Stimulated activated CD8-positive, alpha-beta memory T cell treated with anti-CD3 and anti-CD28 coated beads, Interleukin-12 subunit alpha, Interleukin-12 subunit beta, amount 100 ng/mL, for 24 hours (primary cell): ENCODE results near the gene EIF2S1.
"Not testable (repeated sequence)": the region's sequence is repeated elsewhere in the genome, so short reads cannot be mapped to it uniquely, and the experiment has no call there.

Experiments
- DNase-seq: peaks from one replicate; pipeline ENCODE4 v3.0.0-alpha.2; 2020; ENCODE audit errors: extremely low read depth

Gene EIF2S1

DNA sequence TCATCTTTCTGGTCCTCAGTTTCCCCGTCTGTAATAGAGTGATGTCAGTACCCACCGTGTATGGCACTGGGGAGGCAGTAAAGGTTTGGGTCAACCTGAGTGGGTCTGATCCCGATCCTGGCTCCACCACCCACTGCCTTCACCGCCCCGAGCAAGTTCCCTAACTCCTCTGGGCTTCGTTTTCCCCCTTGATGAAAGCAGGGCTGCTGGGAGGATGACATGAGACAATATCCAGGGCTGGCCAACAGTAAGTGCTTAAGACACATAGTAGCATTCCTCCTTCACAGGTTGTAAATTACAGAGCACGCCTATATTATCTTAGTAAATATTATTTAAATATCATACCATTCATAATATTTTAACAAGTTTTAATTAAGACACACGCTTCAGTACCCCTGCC, 51.2 kb downstream of the EIF2S1 start:
- no peak for DNase-seq

- DNase-seq, result no peak
Measured at GRCh38 chr14:67411820-67412421, 51.8 kb downstream of the EIF2S1 start, which contains the start of gene PLEK2. PLEK2 (minus strand) TSS chr14:67412165; CDS start chr14:67412059, 106 bp downstream.

DNA sequence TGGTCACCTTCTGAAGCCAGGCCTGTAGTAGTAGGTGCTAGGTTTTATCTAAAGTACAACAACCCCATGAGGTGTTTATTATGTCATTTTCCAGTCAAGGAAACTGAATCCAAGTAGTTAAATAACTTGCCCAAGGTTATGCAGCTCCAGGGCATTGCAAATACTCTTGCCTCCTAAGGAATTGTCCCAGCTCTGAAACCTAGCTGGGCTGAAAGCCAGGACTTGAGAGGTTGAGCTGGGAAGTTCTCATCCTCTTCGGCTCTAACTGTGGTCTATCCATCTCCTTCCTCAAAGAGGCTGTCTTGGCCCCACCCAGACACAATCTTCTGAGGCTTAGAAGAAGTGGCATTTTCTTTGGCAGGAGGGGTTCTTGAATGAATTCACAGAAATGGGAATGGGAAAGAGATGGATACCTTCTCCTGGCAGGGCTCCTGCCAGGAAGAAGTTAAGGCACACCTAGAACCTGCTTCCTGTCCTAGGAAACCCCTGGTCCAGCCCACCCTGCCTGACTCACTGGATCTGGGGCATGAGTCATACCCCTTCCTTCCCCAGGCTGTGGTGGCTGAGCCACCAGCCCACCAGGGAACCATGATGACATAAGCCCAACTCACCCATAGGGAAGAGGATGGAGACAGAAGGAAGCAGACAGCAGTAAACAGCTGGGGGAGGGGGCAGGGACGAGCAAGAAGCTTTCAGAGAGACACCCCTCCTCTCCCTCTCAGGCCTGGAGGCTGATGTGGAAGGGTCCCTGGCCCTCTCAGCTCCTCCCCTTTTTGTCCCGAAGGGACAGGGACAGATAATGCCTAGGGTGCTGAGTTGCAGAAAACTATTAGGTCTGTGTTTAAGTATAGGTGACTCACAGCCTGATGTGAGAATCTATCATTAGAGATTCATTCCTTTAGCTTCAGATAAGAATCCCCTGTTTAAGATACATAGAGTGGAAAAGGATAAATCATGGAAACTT, 54.0 kb downstream of the EIF2S1 start:
- peak; percentile 11 for DNase-seq

DNA sequence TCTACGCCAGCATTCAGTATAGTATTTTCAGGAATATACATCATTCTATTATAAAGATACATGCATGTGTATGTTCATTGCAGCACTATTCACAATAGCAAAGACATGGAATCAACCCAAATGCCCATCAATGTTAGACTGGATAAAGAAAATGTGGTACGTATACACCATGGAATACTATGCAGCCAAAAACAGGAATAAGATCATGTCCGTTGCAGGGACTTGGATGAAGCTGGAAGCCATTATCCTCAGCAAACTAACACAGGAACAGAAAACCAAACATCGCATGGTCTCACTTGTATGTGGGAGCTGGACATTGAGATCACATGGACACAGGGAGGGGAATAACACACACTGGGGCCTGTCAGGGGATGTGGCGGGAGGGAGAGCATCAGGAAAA, 55.5 kb downstream of the EIF2S1 start:
- not testable (repeated sequence) for DNase-seq

- no peak for DNase-seq
Measured at GRCh38 chr14:67416085-67416484, 56.0 kb downstream of the EIF2S1 start.

DNA sequence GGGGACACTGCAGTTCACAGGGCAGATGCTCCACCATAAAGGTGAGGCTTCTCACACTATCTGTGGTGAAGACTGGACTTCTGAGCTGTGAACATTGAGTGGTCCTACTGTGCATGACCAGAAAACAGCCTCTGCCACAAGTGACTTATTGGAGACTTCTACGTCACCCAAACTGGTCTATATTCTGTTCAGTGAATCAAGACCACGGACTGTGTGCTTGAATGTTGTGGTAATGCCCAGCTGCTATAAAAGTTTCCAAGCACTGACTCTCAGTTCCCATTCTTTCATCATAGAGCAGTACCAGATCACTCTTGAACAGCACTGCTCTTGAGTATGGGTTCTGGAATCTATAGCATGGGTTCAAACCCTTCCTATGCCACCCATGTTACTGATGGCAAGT, 56.7 kb downstream of the EIF2S1 start:
- no peak for DNase-seq

GRCh38 chr14:67417633-67418032, 57.5 kb downstream of the EIF2S1 start:
- DNase-seq, result no peak

- no peak for DNase-seq
Measured at GRCh38 chr14:67418401-67419191, 58.5 kb downstream of the EIF2S1 start.

- no peak for DNase-seq
Measured at GRCh38 chr14:67420102-67420739, 60.1 kb downstream of the EIF2S1 start.

GRCh38 chr14:67421356-67422224, 61.5 kb downstream of the EIF2S1 start:
- DNase-seq, result no peak

DNA sequence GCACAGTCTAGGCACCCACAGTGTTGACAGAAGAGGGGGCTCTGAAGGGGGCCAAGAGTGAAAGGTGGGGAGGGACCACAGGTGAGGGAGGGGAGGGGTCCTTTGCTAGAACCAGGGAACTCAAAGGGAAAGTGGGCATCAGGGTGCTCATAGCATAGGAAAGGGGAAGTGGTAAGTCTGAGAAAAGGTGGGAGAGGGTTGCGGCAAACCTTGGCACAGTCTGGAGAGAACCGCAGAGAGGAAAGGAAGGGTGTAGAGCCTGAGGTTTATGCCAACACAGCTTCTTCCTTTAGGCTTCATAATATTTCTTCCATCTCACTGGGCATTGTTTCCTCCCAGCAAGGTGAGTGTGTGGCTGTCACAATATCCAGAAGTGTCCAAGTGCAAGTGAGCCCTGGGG, 63.3 kb downstream of the EIF2S1 start:
- DNase-seq, result no peak

DNA sequence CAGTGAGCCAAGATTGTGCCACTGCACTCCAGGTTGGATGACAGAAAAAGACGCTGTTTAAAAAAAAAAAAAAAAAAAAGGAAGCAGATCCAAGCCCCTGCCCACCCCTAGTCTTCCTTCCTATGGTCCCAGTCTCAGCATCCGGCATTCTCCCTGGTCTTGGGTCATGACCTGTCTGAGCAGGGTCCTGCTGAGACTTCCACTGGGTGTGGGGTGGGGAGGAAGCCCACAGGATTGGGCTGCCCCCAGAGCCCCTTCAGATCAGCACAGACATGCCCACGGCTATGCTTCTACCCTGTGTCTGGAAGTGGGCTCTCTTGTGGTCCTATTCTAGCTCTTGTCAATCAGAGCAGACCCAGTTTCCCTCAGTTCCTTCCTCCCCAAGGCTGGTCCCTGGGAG, 64.4 kb downstream of the EIF2S1 start:
- DNase-seq, result no peak

GRCh38 chr14:67425608-67426007, 65.5 kb downstream of the EIF2S1 start:
- no peak for DNase-seq

GRCh38 chr14:67426161-67426560, 66.0 kb downstream of the EIF2S1 start:
- no peak for DNase-seq

DNA sequence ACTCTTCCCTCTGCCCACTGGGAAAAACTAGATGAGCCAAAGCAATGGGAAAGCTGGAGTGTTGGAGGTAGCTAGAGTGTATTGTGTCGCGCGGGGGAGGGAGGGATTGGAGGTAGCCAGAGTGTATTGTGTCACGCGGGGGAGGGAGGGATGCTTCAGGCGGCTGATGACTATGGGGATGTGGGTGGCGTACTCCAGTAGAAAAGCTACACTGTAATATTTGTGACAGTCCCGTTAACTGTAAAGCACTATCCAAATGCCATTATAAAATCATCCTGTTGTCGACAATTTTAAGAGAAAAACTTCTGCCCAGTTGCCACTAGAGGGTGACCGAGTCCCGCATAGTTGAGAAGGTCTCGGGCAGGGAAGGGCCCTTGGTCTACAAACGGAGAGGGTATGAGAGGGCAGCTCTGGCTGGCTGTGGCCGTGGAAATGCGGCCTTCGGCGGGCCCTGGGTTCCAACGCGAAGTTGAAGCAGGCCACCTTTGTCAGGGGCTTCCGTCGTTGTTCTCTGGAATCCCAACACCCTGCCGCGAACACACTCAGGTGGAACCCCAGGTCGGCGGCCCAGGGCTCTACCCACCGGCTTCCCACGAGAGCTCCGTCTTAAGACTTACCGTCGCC, 67.0 kb downstream of the EIF2S1 start:
- peak; percentile 30 for DNase-seq

DNA sequence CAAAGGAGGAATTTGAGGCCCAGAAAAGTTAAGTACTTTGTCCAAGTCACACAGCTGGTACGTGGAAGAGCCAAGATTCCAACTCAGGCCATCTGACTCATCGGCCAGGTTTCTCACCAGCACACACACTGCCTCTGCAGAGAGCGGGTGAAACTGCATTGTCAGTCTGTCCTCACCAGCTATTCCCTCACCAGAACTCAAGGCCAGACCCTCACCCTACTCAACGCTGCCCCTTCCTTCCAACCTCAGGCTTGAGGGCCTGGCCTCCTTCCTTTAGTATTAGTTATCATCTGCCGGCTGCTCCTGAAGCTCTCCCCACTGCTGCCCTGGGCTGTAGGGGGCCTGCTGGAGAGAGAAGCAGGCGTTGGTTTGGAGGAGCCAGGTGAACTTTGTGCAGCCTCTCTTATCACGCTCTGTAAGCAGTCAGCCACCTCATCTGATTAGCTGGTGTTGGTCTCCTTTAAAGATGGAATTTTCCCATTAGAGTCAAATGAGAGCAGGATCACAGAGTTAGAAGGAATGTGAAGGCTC, 68.4 kb downstream of the EIF2S1 start:
- DNase-seq, result no peak

- no peak for DNase-seq
Measured at GRCh38 chr14:67429510-67430205, 69.5 kb downstream of the EIF2S1 start.

- DNase-seq, result no peak
Measured at GRCh38 chr14:67432050-67432564, 72.0 kb downstream of the EIF2S1 start.

DNA sequence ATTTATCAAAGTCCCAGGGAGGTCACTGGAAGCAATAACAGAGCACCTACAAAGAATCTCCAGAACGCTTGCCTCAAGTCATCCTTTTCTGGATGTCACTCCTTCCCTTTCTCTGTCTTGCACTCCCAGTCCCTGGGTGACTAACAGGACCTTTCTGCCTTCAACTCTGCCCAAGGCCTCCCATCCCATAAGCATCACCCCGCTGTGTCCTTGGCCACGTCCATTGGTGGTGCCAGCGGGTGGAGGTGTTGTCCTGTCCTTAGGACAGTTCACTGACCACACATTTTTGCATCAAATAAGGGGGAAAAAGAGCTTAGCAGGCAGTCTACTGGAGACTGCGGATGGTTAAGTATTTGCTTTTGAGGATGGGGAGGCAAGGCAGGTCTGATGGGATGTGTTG, 75.5 kb downstream of the EIF2S1 start:
- DNase-seq, result no peak
